K562 (cell line): ENCODE measurements around the gene UTS2R. TPM values are rescaled to one million over a fixed set of nuclear protein-coding genes. Genes with fewer than 3 reads are reported as not detected.
A peak's percentile ranks its signal among the peaks of the same experiment; 100 is the strongest.

Experiments
- ATAC-seq: fragments of 200-7000 bp; cut with Tn5 transposase; 3 replicates; pipeline ENCODE4 v1.9.1; 2020; ENCODE audit warnings: moderate library complexity
- BruUV-seq: library from RNA; stranded (reverse); fragments of 400-500 nt; replicated peaks from 2 replicates; lab custom pipeline; 2021; lab: Mats Ljungman, UMichigan
- CTCF ChIA-PET: fragments of 300-600 bp; formaldehyde crosslinking; extraction: SDS; loops from one replicate; lab custom pipeline; 2021; ENCODE audit warnings: low intra/inter-chr PET ratio; lab: Yijun Ruan, JAX
- POLR2A ChIA-PET: fragments of 300-600, 350-650 bp; sonication (Branson Sonifier 250); formaldehyde crosslinking; extraction: SDS; loops from one replicate; lab custom pipeline; 2021; ENCODE audit warnings: antibody characterized with exemption, inconsistent platforms; lab: Yijun Ruan, JAX
- DNase-seq, 4 experiments: peaks; one replicate each; pipeline versions ENCODE4 v3.0.0 to v3.0.0-alpha.2; 2011 to 2018; ENCODE audit warnings: low spot score in 3 of 4, mixed read lengths in 3 of 4; ENCODE audit errors: extremely low read depth in 1 of 4
- FAIRE-seq: peaks from 2 replicates; lab custom pipeline; 2011; peaks lifted over from hg19 to GRCh38; lab: Jason Lieb, UNC
- H2AFZ ChIP-seq: 2 replicates; pipeline ENCODE4 v1.6.0; 2011; ENCODE audit warnings: low read depth, low read length, control low read depth, inconsistent platforms
- H3K27ac ChIP-seq: fragments of 200-600 bp; 3 replicates; pipeline ENCODE4 v1.8.0; 2011; ENCODE audit warnings: low read depth, mild to moderate bottlenecking, control low read depth, inconsistent platforms, low read length, moderate library complexity, mixed read lengths; ENCODE audit errors: extremely low read depth
- H3K27me3 ChIP-seq, 2 experiments: fragments of 300-600 bp in 1 of 2; 2 replicates in 1 of 2; 3 replicates in 1 of 2; pipeline versions ENCODE4 v1.6.0 to v1.8.0; 2011; ENCODE audit warnings: inconsistent platforms in 2 of 2, low read length in 2 of 2, mild to moderate bottlenecking in 1 of 2, mixed read lengths in 1 of 2, moderate library complexity in 1 of 2; ENCODE audit not compliant: control insufficient read depth in 2 of 2, insufficient read depth in 2 of 2
- H3K36me3 ChIP-seq: fragments of 300-600 bp; 3 replicates; pipeline ENCODE4 v1.8.0; 2011; ENCODE audit warnings: mild to moderate bottlenecking, low read length, inconsistent platforms; ENCODE audit not compliant: control insufficient read depth, insufficient read depth
- H3K4me1 ChIP-seq, 2 experiments: fragments of 200-600 bp in 1 of 2; replicated peaks in 1 of 2; 2 replicates in 1 of 2; 3 replicates in 1 of 2; pipeline versions ENCODE4 v1.5.1 to v1.8.0; 2011; ENCODE audit warnings: inconsistent platforms in 2 of 2, low read length in 2 of 2, mild to moderate bottlenecking in 1 of 2, mixed read lengths in 1 of 2, moderate library complexity in 1 of 2; ENCODE audit not compliant: control insufficient read depth in 2 of 2, insufficient read depth in 2 of 2
- H3K4me2 ChIP-seq: 2 replicates; pipeline ENCODE4 v1.6.1; 2011; ENCODE audit warnings: low read length, control low read depth, inconsistent platforms, mixed read lengths; ENCODE audit not compliant: insufficient read depth
- H3K4me3 ChIP-seq: fragments of 200-600 bp; sonication (generic), shearing (Covaris generic); 2 replicates; pipeline ENCODE4 v1.5.1; 2016; ENCODE audit warnings: control low read depth, inconsistent platforms
- H3K79me2 ChIP-seq: fragments of 200-600 bp; 3 replicates; pipeline ENCODE4 v1.8.0; 2011; ENCODE audit warnings: low read length, inconsistent platforms; ENCODE audit not compliant: control insufficient read depth, insufficient read depth
- H3K9ac ChIP-seq, 2 experiments: 2 replicates each; pipeline versions ENCODE4 v1.6.0 to v1.6.1; 2011; ENCODE audit warnings: low read depth in 2 of 2, low read length in 2 of 2, control low read depth in 1 of 2, inconsistent platforms in 1 of 2, mild to moderate bottlenecking in 1 of 2, mixed read lengths in 1 of 2; ENCODE audit not compliant: insufficient read depth in 1 of 2
- H3K9me1 ChIP-seq: one replicate; pipeline ENCODE4 v1.6.0; 2011; ENCODE audit warnings: inconsistent platforms, mild to moderate bottlenecking, low read length, moderate library complexity; ENCODE audit not compliant: control insufficient read depth, insufficient read depth
- H3K9me3 ChIP-seq: replicated peaks from 2 replicates; pipeline ENCODE4 v1.5.1; 2011; ENCODE audit warnings: low read depth, low read length, inconsistent platforms; ENCODE audit not compliant: control insufficient read depth, insufficient read depth
- H4K20me1 ChIP-seq: replicated peaks from 2 replicates; pipeline ENCODE4 v1.6.1; 2011; ENCODE audit warnings: low read length, inconsistent platforms, mixed read lengths; ENCODE audit not compliant: control insufficient read depth, insufficient read depth
- COPS2 ChIP-seq: fragments of 450-650 bp; conservative IDR thresholded peaks from 2 replicates; pipeline ENCODE4 v1.6.1; 2016; ENCODE audit warnings: mild to moderate bottlenecking, moderate library complexity
- CTCF ChIP-seq, 3 experiments: IDR thresholded peaks in 2 of 3; conservative IDR thresholded peaks in 1 of 3; 2 replicates each; pipeline ENCODE4 v1.5.1; 2011 to 2012; ENCODE audit warnings: low read length in 3 of 3, mild to moderate bottlenecking in 3 of 3, control low read depth in 2 of 3, improper control_type of control experiment in 1 of 3, inconsistent platforms in 1 of 3, low read depth in 1 of 3, mixed read lengths in 1 of 3, moderate library complexity in 1 of 3; ENCODE audit not compliant: insufficient read depth in 2 of 3
- ESRRB ChIP-seq: fragments of 250-450 bp; sonication (Bioruptor Pico); IDR thresholded peaks from 2 replicates; pipeline ENCODE4 v1.5.0; 2020; ENCODE audit warnings: mild to moderate bottlenecking, moderate library complexity, borderline replicate concordance
- GTF2E2 ChIP-seq: fragments of 200-800 bp; sonication (Bioruptor generic); IDR thresholded peaks from 2 replicates; pipeline ENCODE4 v1.6.1; 2016; ENCODE audit warnings: missing genetic modification characterization, missing compliant biosample characterization
- HDAC2 ChIP-seq: fragments of 450-650 bp; IDR thresholded peaks from 2 replicates; pipeline ENCODE4 v1.6.1; 2016; ENCODE audit warnings: mild to moderate bottlenecking
- PPARD ChIP-seq: fragments of 250-450 bp; sonication (Bioruptor Pico); IDR thresholded peaks from 2 replicates; pipeline ENCODE4 v1.8.0; 2022; ENCODE audit warnings: inconsistent platforms, mild to moderate bottlenecking, moderate library complexity
- RBM22 ChIP-seq: fragments of 200-400 bp; formaldehyde crosslinking; IDR thresholded peaks from 2 replicates; pipeline ENCODE4 v1.6.1; 2018; ENCODE audit warnings: low read length, low read depth; ENCODE audit not compliant: poor library complexity, severe bottlenecking
- YBX1 ChIP-seq: fragments of 450-650 bp; IDR thresholded peaks from 2 replicates; pipeline ENCODE4 v1.7.1; 2016; ENCODE audit warnings: mild to moderate bottlenecking
- ZNF57 ChIP-seq: fragments of 450-650 bp; formaldehyde crosslinking; IDR thresholded peaks from 2 replicates; pipeline ENCODE4 v1.4.0; 2020; ENCODE audit warnings: mild to moderate bottlenecking, moderate library complexity
- ZNF76 ChIP-seq: fragments of 250-450 bp; sonication (Bioruptor Pico); IDR thresholded peaks from 2 replicates; pipeline ENCODE4 v1.4.0; 2020; ENCODE audit warnings: mild to moderate bottlenecking, moderate library complexity, borderline replicate concordance
- WGBS: fragments of 100-300 bp; shearing (Covaris generic); methylation state at CpG from one replicate; pipeline ENCODE4 v1.1.6; 2016; ENCODE audit warnings: low coverage, mixed read lengths; ENCODE audit not compliant: insufficient coverage; ENCODE audit errors: missing lambda C conversion rate; 5-methylcytosine and 5-hydroxymethylcytosine counted together
- in situ Hi-C: fragments of 300-500 bp; cut with MboI; formaldehyde crosslinking; loops from 4 replicates; pipeline ENCODE4 v1.15.0; 2018; ENCODE audit warnings: inconsistent platforms, mixed read lengths
- intact Hi-C: fragments of 100-400 bp; cut with micrococcal nuclease; formaldehyde crosslinking; loops from 2 replicates; pipeline ENCODE4 v1.14.2; 2022
- polyA plus RNA-seq, 8 experiments: library from polyadenylated mRNA; depleted of rRNA in 4 of 8; stranded (reverse) in 5 of 8; unstranded in 3 of 8; fragments of >200 nt; fragmentation: Nextera tagmentation in 2 of 8; fragmentation: Illumina TruSeq in 1 of 8; extraction: Ambion mirVana in 2 of 8; extraction: Trizol in 1 of 8; gene quantifications; 2 replicates each; pipeline versions ENCODE4 v1.2.1 to v1.2.3, GENCODE V29; 2011 to 2014; ENCODE audit warnings: inconsistent platforms in 1 of 8, missing spikeins in 1 of 8
- total RNA-seq, 7 experiments: library from RNA; depleted of rRNA in 6 of 7; stranded (reverse); fragments of >200 nt in 6 of 7; fragmentation: Illumina TruSeq in 2 of 7; extraction: Trizol in 2 of 7; gene quantifications; 2 replicates each; pipeline versions ENCODE4 v1.2.1 to v1.2.3, GENCODE V29; 2011 to 2021; ENCODE audit warnings: low replicate concordance in 1 of 7
- TF ChIP-seq, protein P1 (sequence below): fragments of 200-800 bp; sonication (Bioruptor generic); IDR thresholded peaks from 2 replicates; pipeline ENCODE4 v1.6.1; 2016; ENCODE audit warnings: missing genetic modification characterization, missing compliant biosample characterization
- TF ChIP-seq, protein P2 (sequence below): fragments of 450-650 bp; IDR thresholded peaks from one replicate; pipeline ENCODE4 v1.6.1; 2018; ENCODE audit warnings: mild to moderate bottlenecking, moderate library complexity; ENCODE audit not compliant: partially characterized antibody

UTS2R gene
- total and polyA plus RNA-seq, 9 of the 15 experiments (the other 6 are each of a cell fraction or from before 2014, with no cell fraction given), result 0.22 TPM; not detected in 8

DNA sequence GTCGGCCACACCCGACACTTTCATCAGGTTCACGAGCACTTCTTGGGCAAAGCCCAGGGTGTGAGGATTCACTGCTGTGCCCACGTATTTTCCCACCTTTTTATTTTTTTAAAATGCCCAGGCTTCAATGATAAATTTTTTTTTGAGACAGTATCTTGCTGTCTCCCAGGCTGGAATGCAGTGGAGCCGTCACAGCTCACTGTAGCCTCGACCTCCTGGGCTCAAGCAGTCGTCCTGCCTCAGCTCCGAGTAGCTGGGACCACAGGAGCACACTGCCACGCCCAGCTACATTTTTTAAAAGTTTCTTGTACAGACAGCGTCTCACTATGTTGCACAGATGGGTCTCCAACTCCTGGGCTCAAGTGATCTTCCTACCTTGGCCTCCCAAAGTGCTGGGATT is 17.8 kb downstream of the UTS2R start:
- Histone ChIP-seq H3K9me1 (no peaks in the 10 kb centered on the region), H3K4me2 (no peak overlapping the region), H3K9me3 (no peaks in the 10 kb centered on the region), H3K36me3 (peaks cover 26% of the 10 kb centered on the region; the same call in 1 of the 3 replicates), H4K20me1 (no peaks in the 10 kb centered on the region), H3K4me1 (peaks cover 0 to 54% of the 10 kb centered on the region in 2 experiments; a peak in 3 of 5 replicates), H3K9ac (peak overlapping the region in 1 of 2 experiments; percentile 56; a peak in 1 of 4 replicates), H3K4me3 (no peak overlapping the region), H3K27me3 (peaks cover 0 to 7% of the 10 kb centered on the region in 2 experiments; a peak in 1 of 5 replicates), H3K79me2 (no peaks in the 10 kb centered on the region), H2AFZ (no peak overlapping the region), H3K27ac (no peak overlapping the region)
- 65% methylated on average over 10 of the region's 10 CpGs for WGBS
- ChIA-PET POLR2A (no interaction called here), CTCF (no interaction called here)
- DNase-seq (no peak), FAIRE-seq (no peak), ATAC-seq (no peak)
- in situ Hi-C loops, result no loop called here
- intact Hi-C loops, result no loop called here
- no TSS peak for BruUV-seq
- TF ChIP-seq ESRRB (CRISPR knock-in tag), result no peak
- no peak for TF ChIP-seq ZNF76 (CRISPR knock-in tag)
- TF ChIP-seq ZNF57, result no peak
- no peak for TF ChIP-seq CTCF (IDR thresholded peaks at IDR 0.05 in 2 of 3, conservative IDR thresholded peaks at IDR 0.05 in 1 of 3; ENCODE audit: insufficient read depth in 2 of 3, low read depth in 1 of 3, low read length in 3 of 3)
- no peak for TF ChIP-seq GTF2E2 (tag)
- TF ChIP-seq, protein P1, sequence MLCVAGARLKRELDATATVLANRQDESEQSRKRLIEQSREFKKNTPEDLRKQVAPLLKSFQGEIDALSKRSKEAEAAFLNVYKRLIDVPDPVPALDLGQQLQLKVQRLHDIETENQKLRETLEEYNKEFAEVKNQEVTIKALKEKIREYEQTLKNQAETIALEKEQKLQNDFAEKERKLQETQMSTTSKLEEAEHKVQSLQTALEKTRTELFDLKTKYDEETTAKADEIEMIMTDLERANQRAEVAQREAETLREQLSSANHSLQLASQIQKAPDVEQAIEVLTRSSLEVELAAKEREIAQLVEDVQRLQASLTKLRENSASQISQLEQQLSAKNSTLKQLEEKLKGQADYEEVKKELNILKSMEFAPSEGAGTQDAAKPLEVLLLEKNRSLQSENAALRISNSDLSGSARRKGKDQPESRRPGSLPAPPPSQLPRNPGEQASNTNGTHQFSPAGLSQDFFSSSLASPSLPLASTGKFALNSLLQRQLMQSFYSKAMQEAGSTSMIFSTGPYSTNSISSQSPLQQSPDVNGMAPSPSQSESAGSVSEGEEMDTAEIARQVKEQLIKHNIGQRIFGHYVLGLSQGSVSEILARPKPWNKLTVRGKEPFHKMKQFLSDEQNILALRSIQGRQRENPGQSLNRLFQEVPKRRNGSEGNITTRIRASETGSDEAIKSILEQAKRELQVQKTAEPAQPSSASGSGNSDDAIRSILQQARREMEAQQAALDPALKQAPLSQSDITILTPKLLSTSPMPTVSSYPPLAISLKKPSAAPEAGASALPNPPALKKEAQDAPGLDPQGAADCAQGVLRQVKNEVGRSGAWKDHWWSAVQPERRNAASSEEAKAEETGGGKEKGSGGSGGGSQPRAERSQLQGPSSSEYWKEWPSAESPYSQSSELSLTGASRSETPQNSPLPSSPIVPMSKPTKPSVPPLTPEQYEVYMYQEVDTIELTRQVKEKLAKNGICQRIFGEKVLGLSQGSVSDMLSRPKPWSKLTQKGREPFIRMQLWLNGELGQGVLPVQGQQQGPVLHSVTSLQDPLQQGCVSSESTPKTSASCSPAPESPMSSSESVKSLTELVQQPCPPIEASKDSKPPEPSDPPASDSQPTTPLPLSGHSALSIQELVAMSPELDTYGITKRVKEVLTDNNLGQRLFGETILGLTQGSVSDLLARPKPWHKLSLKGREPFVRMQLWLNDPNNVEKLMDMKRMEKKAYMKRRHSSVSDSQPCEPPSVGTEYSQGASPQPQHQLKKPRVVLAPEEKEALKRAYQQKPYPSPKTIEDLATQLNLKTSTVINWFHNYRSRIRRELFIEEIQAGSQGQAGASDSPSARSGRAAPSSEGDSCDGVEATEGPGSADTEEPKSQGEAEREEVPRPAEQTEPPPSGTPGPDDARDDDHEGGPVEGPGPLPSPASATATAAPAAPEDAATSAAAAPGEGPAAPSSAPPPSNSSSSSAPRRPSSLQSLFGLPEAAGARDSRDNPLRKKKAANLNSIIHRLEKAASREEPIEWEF (CRISPR knock-in tag), result no peak
- TF ChIP-seq, protein P2, sequence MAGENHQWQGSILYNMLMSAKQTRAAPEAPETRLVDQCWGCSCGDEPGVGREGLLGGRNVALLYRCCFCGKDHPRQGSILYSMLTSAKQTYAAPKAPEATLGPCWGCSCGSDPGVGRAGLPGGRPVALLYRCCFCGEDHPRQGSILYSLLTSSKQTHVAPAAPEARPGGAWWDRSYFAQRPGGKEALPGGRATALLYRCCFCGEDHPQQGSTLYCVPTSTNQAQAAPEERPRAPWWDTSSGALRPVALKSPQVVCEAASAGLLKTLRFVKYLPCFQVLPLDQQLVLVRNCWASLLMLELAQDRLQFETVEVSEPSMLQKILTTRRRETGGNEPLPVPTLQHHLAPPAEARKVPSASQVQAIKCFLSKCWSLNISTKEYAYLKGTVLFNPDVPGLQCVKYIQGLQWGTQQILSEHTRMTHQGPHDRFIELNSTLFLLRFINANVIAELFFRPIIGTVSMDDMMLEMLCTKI, result no peak
- TF ChIP-seq YBX1, result no peak
- TF ChIP-seq RBM22, result no peak
- no peak for TF ChIP-seq PPARD (CRISPR knock-in tag)
- no peak for TF ChIP-seq HDAC2
- TF ChIP-seq COPS2, result no peak
